H9 (cell line): ENCODE data around the gene SASH3. TPM values are rescaled to one million over a fixed set of nuclear protein-coding genes. Genes with fewer than 3 reads are reported as not detected.

Source experiments
- DNase-seq: peaks from one replicate; pipeline ENCODE4 v3.0.0-alpha.2; 2017
- H2AFZ ChIP-seq: one replicate; pipeline ENCODE4 v1.6.1; 2013; ENCODE audit warnings: mild to moderate bottlenecking, low read length, control low read depth, moderate library complexity
- H2AK5ac ChIP-seq: 2 replicates; pipeline ENCODE4 v1.6.1; 2013; ENCODE audit warnings: low read length, control low read depth, mixed read lengths; ENCODE audit not compliant: insufficient read length
- H2BK120ac ChIP-seq: one replicate; pipeline ENCODE4 v1.6.1; 2013; ENCODE audit warnings: low read depth, mild to moderate bottlenecking, low read length, control low read depth, inconsistent platforms; ENCODE audit not compliant: poor library complexity, severe bottlenecking
- H2BK12ac ChIP-seq: 2 replicates; pipeline ENCODE4 v1.6.1; 2013; ENCODE audit warnings: low read length, control low read depth, mixed read lengths, low read depth; ENCODE audit not compliant: insufficient read length
- H2BK15ac ChIP-seq: 2 replicates; pipeline ENCODE4 v1.6.1; 2013; ENCODE audit warnings: low read depth, low read length, control low read depth
- H2BK20ac ChIP-seq: one replicate; pipeline ENCODE4 v1.6.1; 2013; ENCODE audit warnings: low read depth, mild to moderate bottlenecking, low read length, control low read depth, inconsistent platforms; ENCODE audit not compliant: poor library complexity, severe bottlenecking
- H2BK5ac ChIP-seq: 2 replicates; pipeline ENCODE4 v1.6.1; 2013; ENCODE audit warnings: low read length, control low read depth, mixed read lengths; ENCODE audit not compliant: insufficient read length
- H3K14ac ChIP-seq: 2 replicates; pipeline ENCODE4 v1.6.1; 2013; ENCODE audit warnings: low read length, control low read depth; ENCODE audit not compliant: insufficient read depth
- H3K18ac ChIP-seq: 2 replicates; pipeline ENCODE4 v1.6.1; 2013; ENCODE audit warnings: low read depth, mild to moderate bottlenecking, mixed read lengths, low read length, control low read depth; ENCODE audit not compliant: insufficient read length
- H3K23ac ChIP-seq: 2 replicates; pipeline ENCODE4 v1.6.1; 2013; ENCODE audit warnings: low read length, control low read depth, mixed read lengths, low read depth; ENCODE audit not compliant: insufficient read length
- H3K23me2 ChIP-seq: 2 replicates; pipeline ENCODE4 v1.6.1; 2013; ENCODE audit warnings: low read depth, mild to moderate bottlenecking, mixed read lengths, low read length, control low read depth; ENCODE audit not compliant: insufficient read length, poor library complexity, severe bottlenecking
- H3K27ac ChIP-seq: 2 replicates; pipeline ENCODE4 v1.5.1; 2013; ENCODE audit warnings: low read length, control low read depth, mixed read lengths, low read depth; ENCODE audit not compliant: insufficient read length
- H3K27me3 ChIP-seq: 2 replicates; pipeline ENCODE4 v1.6.1; 2013; ENCODE audit warnings: low read length, control low read depth, inconsistent platforms; ENCODE audit not compliant: insufficient read depth
- H3K4ac ChIP-seq: 2 replicates; pipeline ENCODE4 v1.6.1; 2013; ENCODE audit warnings: low read depth, mild to moderate bottlenecking, control low read depth, inconsistent platforms, low read length, moderate library complexity
- H3K4me1 ChIP-seq: 2 replicates; pipeline ENCODE4 v1.6.1; 2013; ENCODE audit warnings: low read length, control low read depth, inconsistent platforms; ENCODE audit not compliant: insufficient read depth
- H3K4me2 ChIP-seq: 2 replicates; pipeline ENCODE4 v1.6.1; 2013; ENCODE audit warnings: low read length, control low read depth, mixed read lengths; ENCODE audit not compliant: insufficient read length, insufficient read depth
- H3K56ac ChIP-seq: 2 replicates; pipeline ENCODE4 v1.6.1; 2013; ENCODE audit warnings: low read depth, mild to moderate bottlenecking, mixed read lengths, low read length, control low read depth; ENCODE audit not compliant: insufficient read length
- H3K79me1 ChIP-seq: 2 replicates; pipeline ENCODE4 v1.6.1; 2013; ENCODE audit warnings: low read depth, mild to moderate bottlenecking, moderate library complexity, low read length, control low read depth, inconsistent platforms; ENCODE audit not compliant: insufficient read depth, poor library complexity, severe bottlenecking
- H3K79me2 ChIP-seq: 2 replicates; pipeline ENCODE4 v1.6.1; 2013; ENCODE audit warnings: low read length, control low read depth, inconsistent platforms; ENCODE audit not compliant: insufficient read depth
- H3K9ac ChIP-seq: 2 replicates; pipeline ENCODE4 v1.6.1; 2013; ENCODE audit warnings: low read length, control low read depth, mixed read lengths; ENCODE audit not compliant: insufficient read length; ENCODE audit errors: extremely low read depth
- H3K9me3 ChIP-seq: one replicate; pipeline ENCODE4 v1.6.1; 2013; ENCODE audit warnings: low read depth, low read length, inconsistent platforms; ENCODE audit not compliant: control insufficient read depth
- H3T11ph ChIP-seq: one replicate; pipeline ENCODE4 v1.6.1; 2013; ENCODE audit warnings: mild to moderate bottlenecking, low read length, control low read depth, inconsistent platforms
- H4K20me1 ChIP-seq: one replicate; pipeline ENCODE4 v1.6.1; 2013; ENCODE audit not compliant: control insufficient read depth, insufficient read length, insufficient read depth
- H4K5ac ChIP-seq: 2 replicates; pipeline ENCODE4 v1.6.1; 2013; ENCODE audit warnings: low read depth, mild to moderate bottlenecking, mixed read lengths, low read length, control low read depth; ENCODE audit not compliant: insufficient read length
- H4K8ac ChIP-seq: replicated peaks from 2 replicates; pipeline ENCODE4 v1.6.1; 2013; ENCODE audit warnings: low read length, control low read depth, mixed read lengths, low read depth; ENCODE audit not compliant: insufficient read length
- H4K91ac ChIP-seq: 2 replicates; pipeline ENCODE4 v1.6.1; 2013; ENCODE audit warnings: low read depth, mild to moderate bottlenecking, moderate library complexity, mixed read lengths, low read length, control low read depth; ENCODE audit not compliant: insufficient read length
- H3K27ac Mint-ChIP-seq, 3 experiments: 2 replicates in 2 of 3; 3 replicates in 1 of 3; pipeline ENCODE4 v1.8.0; 2020 to 2021; ENCODE audit warnings: mixed read lengths in 3 of 3, mild to moderate bottlenecking in 1 of 3, moderate library complexity in 1 of 3
- H3K27me3 Mint-ChIP-seq: 2 replicates; pipeline ENCODE4 v1.8.0; 2021; ENCODE audit warnings: low read depth, mild to moderate bottlenecking, moderate library complexity, mixed read lengths
- H3K36me3 Mint-ChIP-seq, 3 experiments: 2 replicates in 2 of 3; 3 replicates in 1 of 3; pipeline ENCODE4 v1.8.0; 2020 to 2021; ENCODE audit warnings: low read depth in 3 of 3, mixed read lengths in 3 of 3; ENCODE audit not compliant: insufficient read depth in 1 of 3
- H3K4me1 Mint-ChIP-seq, 2 experiments: 2 replicates each; pipeline ENCODE4 v1.8.0; 2020; ENCODE audit warnings: mixed read lengths in 2 of 2
- H3K4me3 Mint-ChIP-seq, 2 experiments: 2 replicates in 1 of 2; 3 replicates in 1 of 2; pipeline ENCODE4 v1.8.0; 2020 to 2021; ENCODE audit warnings: mild to moderate bottlenecking in 2 of 2, mixed read lengths in 2 of 2, moderate library complexity in 1 of 2
- H3K9me3 Mint-ChIP-seq, 2 experiments: 2 replicates in 1 of 2; 3 replicates in 1 of 2; pipeline ENCODE4 v1.8.0; 2020; ENCODE audit warnings: mild to moderate bottlenecking in 2 of 2, mixed read lengths in 2 of 2, moderate library complexity in 1 of 2
- CTCF ChIP-seq: fragments of 200-600 bp; sonication (generic); conservative IDR thresholded peaks from 3 replicates; pipeline ENCODE4 v1.8.0; 2021; ENCODE audit warnings: antibody characterized with exemption, mild to moderate bottlenecking
- WGBS: extraction: QIAGEN DNeasy Blood & Tissue Kit; methylation state at CpG from one replicate; pipeline ENCODE4 v1.1.7; 2013; ENCODE audit warnings: missing lambda C conversion rate, low lambda C conversion rate, mixed read lengths; ENCODE audit not compliant: insufficient read length; ENCODE audit errors: extremely low coverage; 5-methylcytosine and 5-hydroxymethylcytosine counted together
- total RNA-seq: library from RNA; stranded (reverse); gene quantifications from 2 replicates; pipeline ENCODE4 v1.2.1, GENCODE V29; 2021

Gene SASH3
- total RNA-seq, 1 experiment from 2014 or later, result not detected

- Histone ChIP-seq H3K79me2 (0 out of 2 replicates have a peak, but pooled peaks cover 1% of the 10 kb centered on the region), H2BK120ac (no peak overlapping the region), H2BK12ac (no peak overlapping the region), H2BK20ac (no peak overlapping the region), H3K23me2 (no peaks in the 10 kb centered on the region), H4K91ac (no peak overlapping the region), H3K4me1 (no peaks in the 10 kb centered on the region), H3K4me2 (no peak overlapping the region), H2AK5ac (no peak overlapping the region), H3K14ac (no peak overlapping the region), H2BK5ac (no peak overlapping the region), H3K56ac (no peak overlapping the region), H4K8ac (no peak overlapping the region), H3K23ac (no peak overlapping the region), H2BK15ac (no peak overlapping the region), H3K18ac (no peak overlapping the region), H2AFZ (no peak overlapping the region), H3T11ph (no peak overlapping the region), H4K20me1 (no peaks in the 10 kb centered on the region), H3K9me3 (peaks cover 5% of the 10 kb centered on the region), H4K5ac (no peak overlapping the region), H3K27ac (no peak overlapping the region), H3K9ac (no peak overlapping the region), H3K27me3 (no peaks in the 10 kb centered on the region), H3K79me1 (no peaks in the 10 kb centered on the region), H3K4ac (no peak overlapping the region)
- TF ChIP-seq CTCF, result no peak
- Mint-ChIP-seq H3K27me3 (no peaks in the 10 kb centered on the region), H3K36me3 (peaks cover 18 to 27% (median 21%) of the 10 kb centered on the region in 3 experiments; a peak in 6 of 7 replicates), H3K4me3 (no peak overlapping the region), H3K4me1 (peaks cover 4 to 8% of the 10 kb centered on the region in 2 experiments; a peak in 1 of 4 replicates), H3K9me3 (peaks cover 0 to 54% of the 10 kb centered on the region in 2 experiments; a peak in 2 of 5 replicates), H3K27ac (no peak overlapping the region)
- no peak for DNase-seq
- WGBS, result no CpG with 5 or more reads among the region's 3 CpGs
Measured at GRCh38 chrX:129836827-129837226, 57.1 kb downstream of the SASH3 start.
